Adipose tissue (tissue), 3 donors: Measurements from ENCODE around the gene KIF24. TPM values are rescaled to one million over a fixed set of nuclear protein-coding genes. Genes with fewer than 3 reads are reported as not detected.
"Not testable (repeated sequence)": the region's sequence is repeated elsewhere in the genome, so short reads cannot be mapped to it uniquely, and the experiment has no call there.

ENCODE experiments used
- H3K27ac ChIP-seq: one replicate; pipeline ENCODE4 v1.5.1; 2013; ENCODE audit warnings: low read depth, low read length
- WGBS, 3 donors: extraction: QIAGEN DNeasy Blood & Tissue Kit; methylation state at CpG; one replicate each; pipeline ENCODE4 v1.1.7; 2013; 5-methylcytosine and 5-hydroxymethylcytosine counted together
- polyA plus RNA-seq, 3 donors: library from polyadenylated mRNA; stranded (reverse); fragments of 200-250 nt; gene quantifications; one replicate each; pipeline ENCODE4 v1.2.3, GENCODE V29; 2013
- donor health status: healthy with polysubstance abuse.
- donor health status: Bipolar disorder and iron deficiency.
- donor health status: healthy.

KIF24 gene
- polyA plus RNA-seq, 3 donors = 0.12 to 0.29 (median 0.22) TPM

DNA sequence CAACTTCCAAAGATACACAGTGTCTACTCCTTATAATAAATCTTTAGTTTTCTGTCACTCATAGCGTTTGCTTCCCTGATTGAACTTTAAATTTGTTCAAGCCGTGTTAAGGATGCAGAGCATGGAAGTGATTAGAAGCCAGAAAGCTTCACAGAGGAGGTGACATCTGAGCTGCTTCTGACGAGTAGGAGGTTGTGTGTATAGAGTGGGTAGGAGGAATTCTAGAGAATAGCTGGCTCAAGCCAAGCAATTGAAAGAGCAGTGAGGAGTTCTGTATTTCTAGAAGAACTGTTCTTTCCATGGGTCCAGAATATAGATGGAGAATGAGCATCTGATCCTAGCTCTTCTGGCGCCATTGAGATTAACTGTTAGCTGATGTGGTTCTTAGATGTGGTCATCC, 6.3 kb upstream of the KIF24 start:
- 72 to 86% (median 84%) methylated on average over 4 of the region's 4 CpGs for WGBS, 3 donors
- no peak overlapping the region for H3K27ac ChIP-seq

DNA sequence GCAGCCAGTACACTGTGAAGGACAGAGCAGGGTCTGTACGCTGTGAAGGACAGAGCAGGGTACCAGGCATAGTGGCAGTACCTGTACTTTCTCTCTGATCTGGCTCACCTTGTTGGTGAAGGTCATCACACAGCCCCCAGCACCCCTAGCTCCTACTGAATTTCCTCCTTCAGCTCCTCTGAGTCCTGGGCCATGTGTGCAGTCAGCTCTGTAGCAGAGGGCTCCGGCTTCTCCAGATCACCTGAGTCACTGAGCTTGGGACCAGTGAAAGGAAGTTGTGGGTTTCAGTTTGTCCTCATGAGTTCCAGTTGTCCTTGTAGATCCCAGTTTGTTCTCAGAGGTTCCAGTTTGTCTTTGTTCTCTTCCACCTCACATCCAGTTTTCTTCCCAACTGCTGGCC, 5.8 kb upstream of the KIF24 start:
- 54 to 90% (median 84%) methylated on average over 2 of the region's 2 CpGs for WGBS, 3 donors
- no peak overlapping the region for H3K27ac ChIP-seq

DNA sequence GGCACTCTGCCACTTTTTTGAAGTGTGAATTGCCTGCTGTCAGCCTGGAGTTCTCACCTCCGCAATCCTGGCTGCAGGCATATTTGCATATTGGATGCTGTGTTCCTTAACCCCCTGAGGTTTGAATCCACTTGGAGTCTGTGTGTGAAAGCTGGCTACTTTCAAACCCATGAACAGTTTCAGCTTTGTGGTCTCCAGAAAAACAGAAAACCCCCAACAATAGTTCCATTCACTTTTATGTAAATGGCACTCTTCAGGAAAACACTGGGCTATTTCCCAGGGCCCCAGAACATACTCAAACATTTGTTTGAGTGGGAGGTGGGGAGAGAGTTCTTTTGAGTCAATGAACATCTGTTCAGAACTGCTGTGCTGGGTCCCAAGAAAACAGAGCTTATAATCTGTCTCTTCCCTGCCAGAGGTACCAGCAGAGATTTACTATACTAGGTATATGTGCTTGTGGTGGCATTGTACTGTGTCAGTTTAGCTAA, 5.3 kb upstream of the KIF24 start:
- H3K27ac ChIP-seq = no peak overlapping the region
- 17 to 88% (median 85%) methylated on average over 1 of the region's 1 CpG for WGBS, 3 donors

DNA sequence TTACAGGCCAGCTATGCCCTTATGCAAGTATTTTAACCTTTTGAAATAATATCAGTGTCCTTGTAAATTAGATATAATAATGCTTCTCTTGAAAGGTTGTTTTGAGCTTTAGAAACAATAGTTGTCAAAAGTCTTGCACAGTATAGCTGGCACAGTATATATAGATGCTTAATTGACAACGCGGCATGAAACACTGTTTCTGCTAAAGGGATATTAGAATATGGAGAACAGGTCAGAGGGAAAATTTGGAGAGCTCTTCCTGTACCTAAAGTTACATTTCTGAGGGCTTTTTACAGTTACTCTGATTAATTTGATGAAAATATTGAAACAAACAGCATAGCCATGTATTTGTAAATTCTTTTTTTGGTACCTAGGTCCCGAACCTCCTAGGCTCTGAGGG, 4.8 kb upstream of the KIF24 start:
- H3K27ac ChIP-seq = no peak overlapping the region
- 49 to 73% (median 64%) methylated on average over 3 of the region's 3 CpGs for WGBS, 3 donors

DNA sequence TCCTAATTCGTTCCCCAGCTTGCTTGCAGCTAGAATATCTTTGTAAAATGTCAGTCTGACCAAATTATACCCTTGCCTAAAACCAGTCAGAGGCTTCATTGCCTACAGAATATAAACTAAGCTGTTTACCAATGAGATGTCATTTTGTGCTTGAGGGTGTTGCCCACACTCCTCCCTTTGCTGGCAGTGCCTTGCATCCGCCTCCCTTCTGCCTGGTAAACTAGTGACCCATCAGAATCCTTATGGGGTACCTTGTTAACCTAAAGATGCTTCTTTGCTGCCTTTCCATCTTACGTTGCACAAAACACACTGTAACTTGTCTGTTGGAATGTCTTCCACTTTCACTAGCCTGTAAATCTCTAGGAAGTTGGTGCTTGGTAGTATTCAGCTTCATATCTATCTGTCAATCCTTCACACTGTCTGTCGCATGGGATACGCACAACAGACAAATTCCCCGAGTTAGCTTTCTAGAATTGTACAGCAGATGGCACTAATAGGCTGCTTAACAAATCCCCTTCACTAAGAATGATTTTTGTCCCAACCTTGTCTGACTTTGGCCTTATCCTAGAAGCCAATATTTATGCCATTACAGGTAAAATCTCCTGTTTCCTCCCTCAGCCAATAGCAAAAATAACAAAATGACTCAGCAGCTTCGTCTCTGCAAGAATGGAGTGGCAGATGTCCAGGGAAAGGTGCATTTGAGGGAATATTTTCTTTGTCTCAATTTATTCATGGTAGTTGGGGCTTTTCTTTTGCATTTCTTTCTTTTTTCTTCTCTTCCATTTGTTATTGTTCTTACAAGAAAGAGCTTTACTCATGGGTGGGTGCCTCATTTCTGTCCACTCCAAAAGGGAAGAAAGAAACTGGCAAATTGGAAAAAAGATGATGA, 3.3 kb upstream of the KIF24 start:
- H3K27ac ChIP-seq = no peak overlapping the region
- WGBS, 3 donors = 25 to 49% (median 33%) methylated on average over 7 of the region's 7 CpGs

DNA sequence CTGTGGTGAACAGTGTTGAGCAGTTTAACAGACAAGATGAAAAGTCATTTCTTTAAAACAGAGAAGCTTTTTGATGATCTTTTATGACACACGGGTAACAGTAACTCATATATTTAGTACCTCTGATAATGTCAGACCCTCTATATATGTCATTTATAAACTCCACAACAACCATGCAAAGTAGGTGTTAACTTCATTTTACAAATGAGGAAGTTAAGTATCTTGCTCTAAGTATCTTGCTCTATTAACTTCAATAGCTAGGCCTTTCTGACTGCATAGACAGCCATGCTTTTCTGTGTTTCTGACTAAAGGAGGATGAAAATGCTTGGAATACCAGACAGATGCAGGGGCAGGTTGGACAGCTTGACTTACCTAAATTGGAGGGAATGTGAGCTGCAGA, 2.1 kb upstream of the KIF24 start:
- H3K27ac ChIP-seq = no peak overlapping the region
- WGBS, 3 donors = 81 to 91% (median 88%) methylated on average over 1 of the region's 1 CpG

DNA sequence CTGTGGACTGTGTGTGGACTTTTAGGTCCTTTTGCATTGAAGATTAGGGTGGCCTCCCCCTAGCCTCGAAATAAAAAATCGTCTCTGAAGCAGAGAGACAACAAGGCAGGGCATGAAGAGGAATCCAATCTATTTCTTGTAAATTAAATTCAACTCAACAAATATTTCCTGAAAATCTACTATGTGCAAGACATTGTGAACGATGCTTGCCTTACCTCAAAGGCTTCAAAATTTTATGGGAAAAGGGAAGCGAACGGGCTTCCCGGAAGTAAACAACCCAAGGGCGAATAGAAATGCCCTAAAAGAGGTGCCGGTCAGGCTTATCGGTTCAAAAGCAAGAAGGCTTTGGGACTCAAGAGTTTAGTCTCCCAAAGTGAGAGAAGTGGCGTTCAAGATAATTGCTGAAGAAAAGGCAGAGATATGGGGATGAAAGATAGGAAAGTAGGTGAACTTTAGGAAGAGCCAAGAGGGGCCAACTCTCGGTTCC, 525 bp downstream of the KIF24 start:
- WGBS, 3 donors = 1 to 3% (median 1%) methylated on average over 11 of the region's 11 CpGs
- H3K27ac ChIP-seq = no peak overlapping the region

DNA sequence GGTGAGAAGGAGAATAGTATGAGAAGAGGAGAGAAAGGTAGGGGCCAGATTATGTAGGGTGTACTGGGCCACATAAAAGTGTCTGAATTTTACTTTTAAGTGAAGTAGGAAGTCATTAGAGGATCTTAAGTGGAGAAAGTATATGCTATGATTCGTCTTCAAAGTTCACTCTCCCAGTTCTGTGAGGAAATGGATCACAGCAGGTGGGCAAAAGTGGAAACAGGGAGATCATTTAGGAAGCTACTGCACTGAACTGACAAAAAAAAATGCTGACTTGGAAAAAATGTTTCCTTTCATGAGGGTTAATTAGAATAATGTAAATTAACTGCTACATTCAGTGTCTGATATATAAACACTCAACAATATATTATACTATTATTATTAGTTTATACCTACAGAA, 2.4 kb downstream of the KIF24 start:
- no peak overlapping the region for H3K27ac ChIP-seq
- 54 to 78% (median 72%) methylated on average over 1 of the region's 1 CpG for WGBS, 3 donors

DNA sequence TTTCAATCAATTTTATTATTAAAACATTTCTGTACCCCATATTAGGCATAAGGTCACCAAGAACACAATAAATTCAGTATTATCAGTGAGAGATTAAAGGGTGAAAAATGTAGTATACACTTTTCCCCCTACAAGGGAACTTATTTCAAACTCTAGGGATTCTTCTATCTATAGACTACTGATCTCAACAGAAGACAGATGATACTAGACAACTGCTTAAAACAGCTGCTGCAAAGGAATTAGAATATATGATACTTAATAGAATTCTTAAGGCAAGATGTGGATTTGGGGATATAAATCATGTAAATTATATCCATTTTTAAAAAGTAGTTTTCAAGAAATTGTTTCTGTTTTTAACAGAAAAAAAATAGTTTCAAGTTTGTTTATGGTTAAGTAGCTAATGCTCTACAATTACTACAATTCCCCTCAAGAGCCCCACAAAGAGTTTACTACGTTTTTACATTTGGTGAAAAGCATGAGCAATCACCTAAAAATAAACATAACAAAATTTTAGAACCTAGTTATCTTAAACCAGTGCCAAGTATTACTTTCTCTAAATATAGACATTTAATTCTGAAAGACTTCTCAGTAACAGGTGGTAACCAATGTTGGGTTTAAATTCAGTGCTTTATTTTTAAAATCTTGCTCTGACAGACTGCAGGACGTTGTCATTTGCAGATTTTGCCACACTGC, 6.0 kb downstream of the KIF24 start:
- WGBS, 3 donors = 64 to 78% (median 76%) methylated on average over 2 of the region's 2 CpGs
- H3K27ac ChIP-seq = no peak overlapping the region

DNA sequence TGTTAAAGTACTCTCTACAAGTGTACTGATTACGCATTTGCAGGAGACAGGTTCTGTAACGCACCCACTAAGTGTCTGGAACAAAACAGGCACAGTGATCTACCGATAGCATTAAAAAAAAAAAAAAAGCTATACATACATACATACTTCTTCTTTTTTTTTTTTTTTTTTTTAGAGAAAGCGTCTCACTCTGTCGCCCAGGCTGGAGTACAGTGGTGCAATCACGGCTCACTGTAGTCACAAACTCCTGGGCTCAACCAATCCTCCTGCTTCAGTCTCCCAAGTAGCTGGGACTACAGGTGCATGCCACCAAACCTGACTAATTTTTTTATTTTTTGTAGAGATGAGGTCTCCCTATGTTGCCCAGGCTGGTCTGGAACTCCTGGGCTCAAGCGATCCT, 7.6 kb downstream of the KIF24 start:
- 64 to 92% (median 69%) methylated on average over 7 of the region's 7 CpGs for WGBS, 3 donors
- H3K27ac ChIP-seq = no peak overlapping the region

DNA sequence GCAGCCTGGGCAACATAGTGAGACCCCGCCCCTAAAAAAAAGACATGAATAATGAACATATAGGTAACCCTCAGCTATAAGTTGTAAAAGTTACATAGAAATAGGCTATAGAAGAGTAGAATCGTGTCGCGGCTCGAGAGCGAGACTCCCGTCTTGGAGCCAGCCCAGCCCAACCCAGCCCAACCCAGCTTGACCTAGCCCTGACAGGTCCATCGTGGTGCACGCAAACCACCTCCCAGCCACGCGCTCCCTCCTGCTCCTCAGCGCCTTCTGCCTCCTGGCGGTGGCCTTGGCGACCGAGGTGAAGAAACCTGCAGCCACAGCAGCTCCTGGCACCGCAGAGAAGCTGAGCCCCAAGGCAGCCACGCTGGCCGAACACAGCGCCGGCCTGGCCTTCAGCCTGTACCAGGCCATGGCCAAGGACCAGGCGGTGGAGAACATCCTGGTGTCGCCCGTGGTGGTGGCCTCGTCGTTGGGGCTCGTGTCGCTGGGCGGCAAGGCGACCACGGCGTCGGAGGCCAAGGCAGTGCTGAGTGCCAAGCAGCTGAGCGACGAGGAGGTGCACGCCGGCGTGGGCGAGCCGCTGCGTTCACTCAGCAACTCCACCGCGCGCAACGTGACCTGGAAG, 10.8 kb downstream of the KIF24 start:
- WGBS, 3 donors = 94 to 96% (median 96%) methylated on average over 43 to 44 of the region's 44 CpGs
- no peak overlapping the region for H3K27ac ChIP-seq

DNA sequence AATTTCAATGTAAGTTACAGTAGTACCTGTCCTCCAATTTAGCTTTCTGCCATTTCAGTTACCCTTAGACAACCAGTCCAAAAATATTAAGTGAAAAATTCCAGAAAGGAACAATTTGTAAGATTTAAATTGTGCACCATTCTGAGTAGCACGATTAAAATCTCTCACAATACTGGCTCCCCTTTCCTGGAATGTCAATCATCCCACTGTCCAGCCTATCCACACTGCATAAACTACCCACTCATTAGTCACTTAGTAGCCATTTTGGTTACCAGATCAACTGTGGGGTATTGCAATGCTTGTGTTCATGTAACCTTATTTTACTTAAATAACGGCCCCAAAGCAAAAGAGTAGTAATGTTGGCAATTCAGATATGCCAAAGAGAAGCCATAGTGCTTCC, 11.6 kb downstream of the KIF24 start:
- no peak overlapping the region for H3K27ac ChIP-seq
- WGBS, 3 donors = 75 to 88% (median 84%) methylated on average over 2 of the region's 2 CpGs

DNA sequence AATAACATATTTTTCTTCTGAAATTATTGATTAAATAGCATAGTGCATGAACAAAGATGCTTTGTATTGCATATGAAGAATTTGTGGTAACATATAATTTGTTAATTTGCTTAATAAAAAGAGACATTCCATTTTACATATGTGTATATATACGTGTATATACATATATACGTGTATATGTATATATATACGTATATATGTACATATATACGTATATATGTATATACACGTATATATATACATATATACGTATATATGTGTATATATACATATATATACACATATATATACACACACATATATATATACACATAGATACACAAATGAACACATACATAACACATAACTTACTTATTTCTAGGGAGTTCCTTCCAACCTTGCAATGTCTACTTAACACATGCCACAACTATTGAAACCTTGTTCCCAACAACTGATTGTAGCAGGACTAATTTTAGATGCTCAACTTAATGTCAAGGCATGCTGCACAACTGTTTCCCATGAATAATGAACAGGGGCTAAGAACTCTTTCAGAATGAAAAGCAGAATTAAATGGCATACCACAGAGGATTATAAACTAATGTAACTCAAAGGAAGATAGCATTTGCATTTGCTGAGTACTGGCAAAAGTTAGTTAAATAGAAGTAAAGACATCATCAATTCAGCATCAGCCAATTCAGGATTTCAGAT, 17.4 kb downstream of the KIF24 start:
- H3K27ac ChIP-seq = no peak overlapping the region
- WGBS, 3 donors = 84 to 94% (median 89%) methylated on average over 6 of the region's 6 CpGs

DNA sequence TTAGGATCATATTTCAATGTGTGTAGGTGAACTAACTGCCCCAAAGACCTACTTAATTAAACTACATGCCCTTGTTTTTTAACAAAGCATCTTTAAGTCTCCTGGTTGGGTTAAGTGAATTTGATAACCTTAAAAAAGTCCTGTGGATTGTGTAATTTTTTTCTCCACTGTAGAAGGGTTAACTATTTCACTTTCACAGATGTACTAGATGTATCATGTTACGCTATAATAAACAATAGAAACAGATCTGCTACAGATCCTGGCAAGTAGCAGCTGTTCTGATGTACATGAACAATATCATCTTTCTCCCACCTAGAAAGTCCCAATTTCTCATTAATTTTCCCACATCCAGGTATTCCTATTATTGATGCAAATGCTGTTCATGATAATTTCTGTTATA, 18.9 kb downstream of the KIF24 start:
- WGBS, 3 donors = 97 to 99% (median 97%) methylated on average over 1 of the region's 1 CpG
- no peak overlapping the region for H3K27ac ChIP-seq

DNA sequence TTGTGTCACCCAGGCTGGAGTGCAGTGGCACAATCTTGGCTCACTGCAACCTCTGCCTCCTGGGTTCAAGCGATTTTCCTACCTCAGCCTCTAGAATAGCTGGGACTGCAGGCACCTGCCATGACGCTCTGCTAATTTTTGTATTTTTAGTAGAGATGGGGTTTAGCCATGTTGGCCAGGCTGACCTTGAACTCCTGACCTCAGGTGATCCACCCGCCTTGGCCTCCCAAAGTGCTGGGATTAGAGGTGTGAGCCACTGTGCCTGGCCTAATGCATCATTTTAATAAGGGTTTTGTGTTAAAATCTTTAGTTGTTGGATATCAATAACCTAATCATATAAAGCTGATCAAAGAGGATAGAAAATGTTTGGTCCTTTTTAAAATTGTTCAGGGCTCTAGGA, 20.8 kb downstream of the KIF24 start:
- 96 to 98% (median 98%) methylated on average over 3 of the region's 3 CpGs for WGBS, 3 donors
- not testable (repeated sequence) for H3K27ac ChIP-seq

DNA sequence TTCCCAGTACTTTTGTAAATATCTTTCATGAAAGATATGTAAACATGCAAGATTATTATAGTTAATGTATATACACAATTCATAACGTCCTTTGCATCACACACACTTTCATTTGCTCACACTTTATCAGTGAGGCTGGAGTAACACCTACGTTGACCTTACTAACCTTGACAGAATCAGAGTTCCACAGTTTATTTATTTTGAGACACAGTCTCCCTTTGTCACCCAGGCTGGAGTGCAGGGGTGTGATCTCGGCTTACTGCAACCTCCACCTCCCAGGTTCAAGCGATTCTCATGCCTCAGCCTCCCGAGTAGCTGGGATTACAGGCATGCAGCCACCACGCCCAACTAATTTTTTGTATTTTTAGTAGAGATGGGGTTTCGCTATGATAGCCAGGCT, 28.0 kb downstream of the KIF24 start:
- 74 to 92% (median 91%) methylated on average over 7 of the region's 7 CpGs for WGBS, 3 donors
- H3K27ac ChIP-seq = not testable (repeated sequence)

DNA sequence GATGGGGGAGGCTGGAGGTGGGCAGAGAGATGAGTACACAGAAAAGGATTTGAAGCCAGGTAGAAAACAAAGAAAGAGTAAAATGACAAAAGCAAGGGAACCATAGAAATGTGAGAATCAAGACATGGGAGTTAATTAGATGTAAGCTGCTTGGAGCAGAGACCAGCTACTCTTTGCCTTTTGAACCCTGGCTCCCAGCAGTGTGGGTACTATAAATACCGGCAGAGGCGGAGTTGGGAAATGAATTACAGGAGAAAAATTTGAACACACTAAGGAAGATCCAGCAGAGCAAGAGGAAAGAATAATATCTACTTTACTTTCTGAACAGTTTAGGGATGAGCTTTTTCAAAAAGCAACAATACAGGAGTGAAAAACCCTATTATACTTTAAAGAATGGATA, 36.5 kb downstream of the KIF24 start:
- WGBS, 3 donors = 55 to 72% (median 60%) methylated on average over 2 of the region's 2 CpGs
- no peak overlapping the region for H3K27ac ChIP-seq

DNA sequence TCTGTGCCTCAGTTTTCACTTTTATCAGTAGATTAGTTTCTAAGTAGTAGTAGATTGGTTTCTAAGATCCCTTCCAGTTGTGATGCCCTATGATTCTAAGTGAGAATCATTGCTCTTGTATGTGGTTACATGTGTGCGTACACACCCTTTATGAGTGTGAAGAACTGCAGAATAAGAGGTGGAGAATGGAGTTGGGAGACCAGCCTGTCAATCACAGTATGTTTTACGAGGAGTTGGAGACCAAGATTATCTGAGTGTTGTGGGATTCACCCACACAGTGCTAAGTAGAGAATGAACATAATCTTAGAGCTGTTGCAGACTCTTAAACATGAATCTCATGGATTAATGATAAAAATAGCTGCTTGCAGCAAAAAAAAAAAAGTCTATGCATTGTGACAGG, 37.6 kb downstream of the KIF24 start:
- 88 to 92% (median 90%) methylated on average over 2 of the region's 2 CpGs for WGBS, 3 donors
- no peak overlapping the region for H3K27ac ChIP-seq

DNA sequence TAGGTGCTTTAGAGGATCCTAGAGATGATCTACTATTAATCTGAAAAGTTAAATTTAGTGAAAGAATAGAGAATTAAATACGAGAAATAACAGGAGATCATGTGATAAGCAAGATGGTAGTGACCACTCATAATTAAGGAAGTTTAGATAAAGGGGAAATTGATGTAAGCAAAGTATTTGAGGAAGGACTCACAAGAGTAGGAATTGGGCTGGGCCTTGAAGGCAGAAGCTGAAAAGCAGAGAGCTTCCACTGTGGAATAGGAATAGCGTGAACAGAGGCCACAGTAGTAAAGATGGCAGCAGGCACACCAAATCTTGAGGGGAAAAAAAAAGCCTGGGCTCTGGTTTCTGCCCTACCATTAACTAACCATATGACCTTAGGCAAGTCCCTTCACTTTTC, 38.0 kb downstream of the KIF24 start:
- no peak overlapping the region for H3K27ac ChIP-seq
- WGBS, 3 donors = 63 to 92% (median 72%) methylated on average over 2 of the region's 2 CpGs
